Tibial nerve (tissue), 4 donors: ENCODE measurements around the gene P3H3.

ENCODE experiments used
- CTCF ChIP-seq, 5 experiments: fragments of 200-600 bp in 3 of 5; fragments of 450-650 bp in 2 of 5; sonication (generic) in 3 of 5; IDR thresholded peaks; one replicate each; pipeline ENCODE4 v1.5.1; 2016 to 2019; ENCODE audit warnings: antibody characterized with exemption in 5 of 5, mild to moderate bottlenecking in 3 of 5, moderate library complexity in 2 of 5
- EP300 ChIP-seq, 2 donors: sonication (generic); formaldehyde crosslinking; IDR thresholded peaks; one replicate each; pipeline ENCODE4 v1.6.1; 2017; ENCODE audit warnings: antibody characterized with exemption in 2 of 2, mild to moderate bottlenecking in 1 of 2

DNA sequence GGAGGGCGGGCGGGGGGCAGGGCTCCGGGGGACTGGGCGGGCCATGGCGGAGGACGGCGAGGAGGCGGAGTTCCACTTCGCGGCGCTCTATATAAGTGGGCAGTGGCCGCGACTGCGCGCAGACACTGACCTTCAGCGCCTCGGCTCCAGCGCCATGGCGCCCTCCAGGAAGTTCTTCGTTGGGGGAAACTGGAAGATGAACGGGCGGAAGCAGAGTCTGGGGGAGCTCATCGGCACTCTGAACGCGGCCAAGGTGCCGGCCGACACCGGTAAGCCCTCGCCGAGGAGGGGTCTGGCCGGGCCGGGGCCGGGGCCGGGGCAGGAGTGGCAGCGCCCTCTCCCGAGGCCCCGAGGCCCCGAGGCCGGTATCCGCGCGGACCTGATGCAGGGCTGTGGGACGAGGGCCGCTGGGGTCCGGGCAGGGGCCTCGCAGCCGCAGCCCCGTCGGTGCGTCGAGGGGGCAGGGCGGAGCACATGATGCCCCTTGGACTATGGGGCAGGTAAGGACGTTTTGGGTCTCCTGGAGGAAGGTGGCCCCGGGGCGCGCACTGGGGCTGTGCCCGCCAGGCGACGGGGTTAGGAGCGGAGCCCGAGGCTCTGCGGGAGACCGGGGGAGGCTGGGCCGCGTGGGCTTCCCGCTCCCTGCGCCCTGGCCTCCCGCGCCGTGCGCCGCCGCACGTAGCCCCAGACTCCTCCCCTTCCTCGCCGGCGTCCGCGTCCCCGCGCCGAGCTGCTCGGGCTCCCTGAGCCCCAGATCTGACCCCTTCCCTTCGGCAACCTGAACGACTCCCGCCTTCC, 39.4 kb downstream of the P3H3 start, which contains the start of gene TPI1:
- peak in 3 of 5 experiments; percentile 3 to 23 (median 10) for TF ChIP-seq CTCF (IDR thresholded peaks at IDR 0.05)
- TF ChIP-seq EP300 (IDR thresholded peaks at IDR 0.05): peak in 1 of 2 donors; percentile 99
